Common myeloid progenitor, CD34-positive (primary cell): ENCODE data around the gene GNG5.

Experiments used
- CTCF ChIA-PET: fragments of 350-600 bp; sonication (Branson Sonifier 250); formaldehyde crosslinking; loops from one replicate; lab custom pipeline; 2021; ENCODE audit warnings: antibody characterized with exemption; lab: Charles Lee
- POLR2A ChIA-PET: fragments of 350-600 bp; sonication (Branson Sonifier 250); formaldehyde crosslinking; loops from one replicate; lab custom pipeline; 2021; ENCODE audit warnings: antibody characterized with exemption; lab: Charles Lee
- DNase-seq, 3 donors: peaks; one replicate each; pipeline versions ENCODE4 v3.0.0 to v3.0.0-alpha.2; 2013
- H3K27ac ChIP-seq, 2 experiments: 1 replicate in 1 of 2; 2 replicates in 1 of 2; pipeline ENCODE4 v1.7.0; 2013; ENCODE audit warnings: inconsistent platforms in 2 of 2, low read length in 2 of 2, mild to moderate bottlenecking in 2 of 2, low read depth in 1 of 2, moderate library complexity in 1 of 2; ENCODE audit not compliant: severe bottlenecking in 2 of 2, insufficient read depth in 1 of 2, poor library complexity in 1 of 2
- H3K27me3 ChIP-seq, 5 experiments: replicated peaks in 2 of 5; 1 replicate in 3 of 5; 2 replicates in 2 of 5; pipeline versions ENCODE4 v1.6.1 to v1.7.0; 2013; ENCODE audit warnings: low read length in 4 of 5, mild to moderate bottlenecking in 2 of 5, moderate library complexity in 2 of 5, inconsistent platforms in 1 of 5; ENCODE audit not compliant: insufficient read depth in 5 of 5, control insufficient read depth in 4 of 5
- H3K36me3 ChIP-seq, 4 experiments: 1 replicate in 2 of 4; 2 replicates in 2 of 4; pipeline versions ENCODE4 v1.6.1 to v1.7.0; 2013; ENCODE audit warnings: low read length in 3 of 4, control low read depth in 1 of 4, mild to moderate bottlenecking in 1 of 4; ENCODE audit not compliant: control insufficient read depth in 4 of 4, insufficient read depth in 4 of 4
- H3K4me1 ChIP-seq, 4 experiments: 1 replicate in 3 of 4; 2 replicates in 1 of 4; pipeline versions ENCODE4 v1.6.1 to v1.7.1; 2013; ENCODE audit warnings: low read length in 3 of 4, mild to moderate bottlenecking in 3 of 4, control low read depth in 1 of 4, inconsistent platforms in 1 of 4, moderate library complexity in 1 of 4; ENCODE audit not compliant: control insufficient read depth in 4 of 4, insufficient read depth in 4 of 4; ENCODE audit errors: control extremely low read depth in 1 of 4
- H3K4me3 ChIP-seq, 7 experiments: 1 replicate in 4 of 7; 2 replicates in 3 of 7; pipeline versions ENCODE4 v1.5.1 to v1.7.0; 2013; ENCODE audit warnings: mild to moderate bottlenecking in 7 of 7, low read length in 6 of 7, moderate library complexity in 6 of 7, inconsistent platforms in 2 of 7, low read depth in 2 of 7, control low read depth in 1 of 7; ENCODE audit not compliant: insufficient read depth in 4 of 7, control insufficient read depth in 1 of 7; ENCODE audit errors: extremely low read depth in 1 of 7
- H3K9me3 ChIP-seq, 5 experiments: 1 replicate in 4 of 5; 2 replicates in 1 of 5; pipeline versions ENCODE4 v1.6.1 to v1.7.1; 2013; ENCODE audit warnings: low read length in 4 of 5, mild to moderate bottlenecking in 2 of 5, inconsistent platforms in 1 of 5, low read depth in 1 of 5, moderate library complexity in 1 of 5; ENCODE audit not compliant: control insufficient read depth in 4 of 5, insufficient read depth in 2 of 5; ENCODE audit errors: control extremely low read depth in 1 of 5
- WGBS: methylation state at CpG from one replicate; pipeline ENCODE4 v1.1.5; 2013; ENCODE audit not compliant: insufficient coverage; 5-methylcytosine and 5-hydroxymethylcytosine counted together

GNG5 gene

DNA sequence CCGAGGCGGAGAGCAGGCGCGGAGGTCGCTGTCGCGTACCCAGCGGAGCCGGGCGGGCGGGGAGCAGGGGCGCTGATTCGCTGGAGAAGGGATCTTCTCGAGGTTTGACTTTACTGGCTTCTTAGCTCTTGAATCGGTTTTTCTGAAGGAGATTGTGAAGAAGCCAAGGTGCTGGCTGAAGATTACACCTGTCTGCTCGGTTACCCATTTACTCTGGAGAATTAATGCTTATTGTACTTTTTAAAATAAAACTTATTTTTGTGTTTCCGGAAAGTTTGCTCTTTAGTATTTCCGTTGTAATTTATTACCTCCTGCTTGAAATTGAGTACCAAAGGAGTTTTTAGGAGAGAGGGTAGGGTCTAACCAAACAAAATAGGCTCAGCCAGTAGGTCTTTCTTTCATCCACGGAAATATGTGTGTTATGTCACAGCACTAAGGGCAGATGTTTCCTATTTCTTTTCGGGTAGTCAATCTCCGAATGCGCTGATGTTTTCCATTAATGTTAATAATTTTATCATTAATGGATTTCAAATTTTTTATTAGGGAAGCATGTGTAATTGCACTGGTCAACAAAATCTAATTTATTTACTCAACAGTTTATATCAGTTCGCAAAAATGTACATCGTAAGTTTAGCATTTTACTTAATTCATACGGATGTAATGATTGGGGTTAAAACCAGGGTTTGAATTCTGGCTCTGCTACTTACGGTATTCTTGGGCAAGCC lies 510 bp upstream of the GNG5 start:
- Histone ChIP-seq H3K4me1 (peaks cover 8 to 33% (median 23%) of the 10 kb centered on the region in 4 experiments), H3K27ac (peak overlapping the region; percentile 86 to 93), H3K4me3 (peak overlapping the region; percentile 84 to 98 (median 94)), H3K9me3 (peaks cover 0 to 12% (median 3%) of the 10 kb centered on the region in 5 experiments), H3K36me3 (peaks cover 0 to 11% (median 0%) of the 10 kb centered on the region in 4 experiments), H3K27me3 (no peaks in the 10 kb centered on the region)
- ChIA-PET POLR2A (interaction anchor here (1.0 to 1.6 kb wide), 6 partner anchors 24 to 363 kb away, joined by 3 to 6 read pairs (median 4); partner anchors contain the start of genes CTBS and PRKACB), CTCF (interaction anchor here (1.3 to 4.1 kb wide), 5 partner anchors 27 to 113 kb away, joined by 3 to 21 read pairs (median 5); partner anchors contain the start of gene RPF1)
- DNase-seq: peak; percentile 11 to 96 (median 28)
- 9% methylated on average over 11 of the region's 26 CpGs for WGBS

DNA sequence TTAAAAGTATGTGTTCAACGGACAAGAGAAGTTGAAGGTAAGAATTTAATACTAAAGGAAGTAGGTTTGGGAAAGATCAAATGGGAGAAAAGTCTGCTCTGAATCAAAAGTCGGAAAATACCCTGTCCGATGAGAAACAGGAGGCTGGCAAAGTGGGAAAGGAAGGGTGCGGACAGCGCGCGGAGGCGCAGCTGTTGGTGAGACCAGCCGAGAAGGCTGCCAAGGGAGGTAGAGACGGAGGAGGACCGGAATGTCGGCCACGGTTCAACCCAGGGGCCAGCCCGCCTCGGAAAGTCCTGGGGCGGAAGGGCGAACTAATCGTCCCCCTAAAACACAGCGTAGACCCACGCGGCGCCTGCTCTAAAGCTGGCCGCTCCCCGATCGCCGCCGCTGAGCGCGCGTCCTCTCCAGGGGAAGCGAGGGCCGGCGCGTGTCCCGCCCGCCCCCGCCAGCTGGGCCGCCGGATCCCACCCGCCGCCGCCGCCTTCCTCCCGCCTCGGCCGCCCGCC lies 834 bp downstream of the GNG5 start:
- peaks cover 0 to 12% (median 3%) of the 10 kb centered on the region in 5 experiments for H3K9me3 ChIP-seq
- ChIA-PET CTCF (interaction anchor here (0.8 to 4.1 kb wide), 7 partner anchors 12 to 358 kb away, joined by 3 to 21 read pairs (median 4); partner anchors contain the start of gene RPF1), POLR2A (interaction anchor here (1.2 to 1.6 kb wide), 4 partner anchors 36 to 362 kb away, joined by 3 to 6 read pairs (median 4); partner anchors contain the start of genes CTBS and PRKACB)
- under 1% methylated on average over 47 of the region's 47 CpGs for WGBS
- no peak for DNase-seq
- H3K27me3 ChIP-seq: no peaks in the 10 kb centered on the region
- H3K36me3 ChIP-seq: peaks cover 3 to 14% (median 7%) of the 10 kb centered on the region in 4 experiments
- peak overlapping the region; percentile 84 to 98 (median 94) for H3K4me3 ChIP-seq
- H3K4me1 ChIP-seq: peaks cover 8 to 34% (median 23%) of the 10 kb centered on the region in 4 experiments
- peak overlapping the region; percentile 55 to 93 for H3K27ac ChIP-seq

DNA sequence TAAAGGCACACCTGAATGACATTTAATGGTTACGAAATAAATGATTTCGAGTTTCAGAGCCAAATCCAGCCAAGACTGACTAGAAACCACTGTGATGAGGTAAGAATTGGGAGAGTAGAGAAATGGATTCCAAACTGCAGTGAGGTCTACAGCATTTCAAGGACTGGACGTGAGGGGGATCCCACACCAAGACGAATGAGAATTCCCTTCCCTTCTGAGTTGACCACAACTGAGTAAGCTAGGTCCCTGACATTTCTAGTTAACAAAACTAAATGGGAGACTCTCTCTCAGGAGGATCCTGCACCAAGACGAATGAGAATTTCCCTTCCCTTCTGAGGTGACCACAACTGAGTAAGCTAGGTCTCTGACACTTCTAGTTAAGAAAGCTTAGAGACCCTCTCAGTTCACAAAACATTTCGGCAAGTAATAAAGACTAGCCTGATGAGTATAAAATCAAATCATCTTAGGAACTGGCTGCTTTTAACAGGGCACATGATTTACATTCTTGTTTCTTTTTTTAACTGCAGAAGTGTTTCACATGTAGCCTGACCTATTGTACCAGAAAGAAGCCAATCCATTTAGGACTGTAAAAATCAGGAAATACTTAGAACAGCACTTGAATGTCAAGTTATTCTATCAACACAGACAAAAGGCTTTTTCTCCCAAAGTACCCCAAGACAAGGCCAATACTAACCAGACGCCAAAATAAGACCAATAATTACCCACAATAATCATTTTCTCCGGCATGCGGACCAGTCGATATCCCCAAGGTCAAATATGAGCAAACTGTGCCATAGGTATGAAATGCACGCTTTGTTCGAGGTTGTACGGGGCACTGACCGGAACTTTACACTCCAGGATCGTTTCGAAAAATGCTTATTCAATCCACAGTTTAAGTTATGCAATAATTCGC lies 1.5 kb downstream of the GNG5 start:
- H3K9me3 ChIP-seq: peaks cover 0 to 6% (median 3%) of the 10 kb centered on the region in 5 experiments
- H3K36me3 ChIP-seq: peaks cover 5 to 18% (median 11%) of the 10 kb centered on the region in 4 experiments
- peaks cover 8 to 34% (median 23%) of the 10 kb centered on the region in 4 experiments for H3K4me1 ChIP-seq
- WGBS: 3% methylated on average over 9 of the region's 17 CpGs
- DNase-seq: peak in 2 of 3 donors; percentile 26 to 39
- peak overlapping the region; percentile 55 to 93 for H3K27ac ChIP-seq
- peak overlapping the region in 6 of 7 experiments; percentile 84 to 98 (median 94) for H3K4me3 ChIP-seq
- H3K27me3 ChIP-seq: no peaks in the 10 kb centered on the region
- ChIA-PET POLR2A (interaction anchor here (1.4 kb wide), 1 partner anchor 361 kb away, joined by 5 read pairs; the partner anchor contains the start of gene PRKACB), CTCF (interaction anchor here (0.9 to 4.1 kb wide), 5 partner anchors 10 to 63 kb away, joined by 3 to 21 read pairs (median 5); partner anchors contain the start of gene RPF1)

DNA sequence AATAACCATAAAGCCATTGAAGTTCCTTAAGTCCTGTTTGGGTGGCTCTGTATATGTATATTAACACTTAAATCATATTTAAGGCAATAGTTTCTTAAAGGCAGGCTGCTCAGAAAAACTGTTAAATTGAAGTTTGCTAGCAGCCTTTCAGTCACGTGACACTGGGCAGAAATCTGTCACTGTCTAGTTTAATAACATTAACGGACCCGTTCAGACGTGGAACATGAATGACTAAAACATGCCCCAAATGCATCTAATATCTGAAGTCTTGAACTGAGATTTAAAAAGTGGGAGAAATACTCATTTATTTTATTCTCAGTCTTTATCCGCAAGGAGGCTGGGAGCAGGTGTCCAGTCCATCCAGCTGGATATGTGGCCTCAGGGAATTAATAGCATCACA lies 3.5 kb downstream of the GNG5 start:
- 82% methylated on average over 5 of the region's 5 CpGs for WGBS
- H3K27ac ChIP-seq: no peak overlapping the region
- peaks cover 12 to 32% (median 21%) of the 10 kb centered on the region in 4 experiments for H3K36me3 ChIP-seq
- no peak overlapping the region for H3K4me3 ChIP-seq
- ChIA-PET POLR2A (interaction anchor here (0.6 kb wide), 1 partner anchor 18 kb away, joined by 4 read pairs; no protein-coding TSS in a partner anchor), CTCF (interaction anchor here (1.0 to 4.1 kb wide), 3 partner anchors 13 to 40 kb away, joined by 4 to 21 read pairs (median 5); partner anchors contain the start of gene RPF1)
- H3K9me3 ChIP-seq: no peaks in the 10 kb centered on the region
- peaks cover 7 to 33% (median 24%) of the 10 kb centered on the region in 4 experiments for H3K4me1 ChIP-seq
- no peaks in the 10 kb centered on the region for H3K27me3 ChIP-seq
- DNase-seq: no peak

DNA sequence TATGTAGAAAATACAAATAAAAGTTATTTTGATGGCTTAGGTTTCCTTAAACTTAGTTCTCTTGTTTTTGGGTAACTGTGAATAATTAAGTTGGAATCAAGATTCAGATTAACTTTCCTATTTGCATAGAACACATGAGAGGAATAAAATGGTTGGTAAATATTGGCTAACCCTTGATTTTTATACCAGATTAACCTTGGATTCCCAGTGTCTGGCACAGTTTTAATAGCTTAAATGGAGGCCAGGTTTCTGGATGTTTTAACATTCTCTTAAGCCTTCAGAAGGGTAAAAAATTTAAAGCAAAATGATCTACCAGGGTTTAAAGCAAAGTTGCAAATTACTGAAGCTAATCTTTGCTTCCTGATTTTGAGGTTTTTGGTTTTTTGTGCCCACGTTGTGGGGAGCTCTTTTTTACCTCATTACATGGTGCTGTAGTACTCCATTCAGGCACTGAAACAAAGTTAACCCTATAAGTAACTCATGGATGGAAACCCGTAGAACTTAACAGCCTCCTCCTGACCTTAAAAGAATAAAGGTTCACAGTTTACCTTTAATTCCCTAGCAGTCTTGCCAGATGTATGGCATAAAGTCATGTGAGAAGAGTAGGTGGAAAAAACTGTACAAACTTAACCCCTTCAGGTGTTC lies 8.6 kb downstream of the GNG5 start:
- POLR2A ChIA-PET: no interaction called here
- peak in 2 of 3 donors; percentile 59 to 63 for DNase-seq
- H3K9me3 ChIP-seq: no peaks in the 10 kb centered on the region
- H3K36me3 ChIP-seq: peaks cover 25 to 78% (median 47%) of the 10 kb centered on the region in 4 experiments
- H3K4me3 ChIP-seq: no peak overlapping the region
- WGBS: no CpG with 5 or more reads among the region's 2 CpGs
- CTCF ChIA-PET: no interaction called here
- no peak overlapping the region for H3K27ac ChIP-seq
- peaks cover 0 to 8% (median under 1%) of the 10 kb centered on the region in 4 experiments for H3K4me1 ChIP-seq
- H3K27me3 ChIP-seq: no peaks in the 10 kb centered on the region

DNA sequence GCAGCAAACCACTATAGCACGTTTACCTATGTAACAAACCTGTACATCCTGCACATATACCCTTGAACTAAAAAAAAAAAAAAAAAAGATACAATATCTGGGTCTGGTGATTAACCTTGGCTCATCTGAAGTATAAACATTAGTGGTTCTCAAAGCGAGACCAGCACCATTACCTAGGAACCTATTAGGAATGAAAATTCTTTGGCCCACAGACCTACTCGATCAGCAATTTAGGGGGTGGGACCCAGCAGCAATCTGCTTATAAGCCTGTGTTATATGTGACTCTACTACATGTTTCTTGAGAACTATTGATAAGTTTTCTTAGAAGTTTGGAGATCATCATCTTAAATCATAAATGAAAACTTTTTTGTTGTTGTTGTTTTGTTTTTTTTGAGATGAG lies 9.9 kb downstream of the GNG5 start:
- no peak overlapping the region for H3K4me3 ChIP-seq
- H3K27ac ChIP-seq: no peak overlapping the region
- H3K4me1 ChIP-seq: peaks cover 0 to 7% (median under 1%) of the 10 kb centered on the region in 4 experiments
- no peaks in the 10 kb centered on the region for H3K27me3 ChIP-seq
- ChIA-PET POLR2A (no interaction called here), CTCF (no interaction called here)
- WGBS: no CpG with 5 or more reads among the region's 3 CpGs
- H3K36me3 ChIP-seq: peaks cover 30 to 87% (median 52%) of the 10 kb centered on the region in 4 experiments
- H3K9me3 ChIP-seq: no peaks in the 10 kb centered on the region
- no peak for DNase-seq
